ENCODE results near the gene PLSCR3. TPM values are rescaled to one million over a fixed set of nuclear protein-coding genes. Genes with fewer than 3 reads are reported as not detected.

PLSCR3 gene
- total RNA-seq, 1 experiment from 2014 or later: 42.7 TPM

- peaks cover 19% of the 10 kb centered on the region for H3K36me3 Mint-ChIP-seq
- ATAC-seq: no peak
- H3K4me3 Mint-ChIP-seq: peak overlapping the region; percentile 48
- H3K9me3 Mint-ChIP-seq: no peaks in the 10 kb centered on the region
- peaks cover 33% of the 10 kb centered on the region for H3K4me1 Mint-ChIP-seq
- H3K27me3 Mint-ChIP-seq (ENCODE audit: low read depth): no peaks in the 10 kb centered on the region; the same call in 1 of the 2 replicates
- DNase-seq (ENCODE audit: low spot score): no peak
- no peak for TF ChIP-seq PREB (CRISPR knock-in tag; IDR thresholded peaks at IDR 0.05; ENCODE audit: borderline replicate concordance)
- CTCF ChIA-PET: interaction anchor here (1.1 to 3.5 kb wide), 6 partner anchors 12 to 115 kb away, joined by 3 to 25 read pairs (median 4); partner anchors contain the start of genes PLSCR3 and SPEM1
- POLR2A ChIA-PET: interaction anchor here (1.8 kb wide), 1 partner anchor 37 kb away, joined by 5 read pairs; the partner anchor contains the start of gene CHRNB1
- H3K27ac Mint-ChIP-seq: no peak overlapping the region
These were observed 14.0 kb upstream of the PLSCR3 start for GRCh38 chr17:7408252-7408727.

- no peak for ATAC-seq
- Mint-ChIP-seq H3K4me3 (peak within 1 kb of the TSS; percentile 53), H3K36me3 (peaks cover 19% of the 10 kb centered on the region), H3K27me3 (ENCODE audit: low read depth) (no peaks in the 10 kb centered on the region; the same call in 1 of the 2 replicates), H3K4me1 (peaks cover 35% of the 10 kb centered on the region), H3K27ac (no peak within 1 kb of the TSS), H3K9me3 (no peaks in the 10 kb centered on the region)
- CTCF ChIA-PET: interaction anchor here (0.7 to 3.5 kb wide), 7 partner anchors 14 to 153 kb away, joined by 3 to 25 read pairs (median 7); partner anchors contain the start of gene PLSCR3
- no peak for DNase-seq (ENCODE audit: low spot score)
- POLR2A ChIA-PET: interaction anchor here (0.8 to 1.8 kb wide), 3 partner anchors 14 to 76 kb away, joined by 3 to 5 read pairs (median 4); partner anchors contain the start of genes CHRNB1 and PLSCR3
- TF ChIP-seq ZNF219 (CRISPR knock-in tag; IDR thresholded peaks at IDR 0.05; ENCODE audit: borderline replicate concordance) (no peak), IRF1 (CRISPR knock-in tag; IDR thresholded peaks at IDR 0.05) (no peak), CREB1 (CRISPR knock-in tag; IDR thresholded peaks at IDR 0.05) (no peak), E2F5 (CRISPR knock-in tag; IDR thresholded peaks at IDR 0.05) (no peak), SMAD4 (CRISPR knock-in tag; IDR thresholded peaks at IDR 0.05) (no peak), ZNF425 (CRISPR knock-in tag; conservative IDR thresholded peaks at IDR 0.05) (no peak), ESRRA (CRISPR knock-in tag; IDR thresholded peaks at IDR 0.05; ENCODE audit: borderline replicate concordance) (no peak), USF1 (CRISPR knock-in tag; IDR thresholded peaks at IDR 0.05) (no peak), NR1H2 (CRISPR knock-in tag; IDR thresholded peaks at IDR 0.05) (no peak), STAT6 (CRISPR knock-in tag; conservative IDR thresholded peaks at IDR 0.05; ENCODE audit: low read depth) (no peak), E2F1 (CRISPR knock-in tag; IDR thresholded peaks at IDR 0.05) (no peak), EMX1 (CRISPR knock-in tag; IDR thresholded peaks at IDR 0.05) (no peak), TP53 (CRISPR knock-in tag; IDR thresholded peaks at IDR 0.05) (no peak), TEAD1 (CRISPR knock-in tag; IDR thresholded peaks at IDR 0.05) (no peak), ZBTB43 (CRISPR knock-in tag; IDR thresholded peaks at IDR 0.05) (no peak), ZMAT4 (CRISPR knock-in tag; IDR thresholded peaks at IDR 0.05) (no peak), GABPB1 (CRISPR knock-in tag; IDR thresholded peaks at IDR 0.05) (no peak), RORB (CRISPR knock-in tag; IDR thresholded peaks at IDR 0.05) (no peak), PREB (CRISPR knock-in tag; IDR thresholded peaks at IDR 0.05; ENCODE audit: borderline replicate concordance) (no peak)
These were observed 13.3 kb upstream of the PLSCR3 start, which contains the start of gene NLGN2 for GRCh38 chr17:7407485-7408251. NLGN2 (plus strand) TSS chr17:7407845; CDS start chr17:7408256, 411 bp downstream.

Data from WTC11 (cell line).